ENCODE data around the gene RNF152.

- TF ChIP-seq CTCF (IDR thresholded peaks at IDR 0.05): no peak
- no peak for TF ChIP-seq POLR2AphosphoS5 (IDR thresholded peaks at IDR 0.05; ENCODE audit: low read depth, low read length)
Measured at GRCh38 chr18:61859113-61859512, 33.7 kb downstream of the RNF152 start.

Data from Panc1 (cell line).